22Rv1 (cell line): ENCODE results near the gene EYS.

Experiments used
- H3K27ac ChIP-seq: fragments of 450-650 bp; 2 replicates; pipeline ENCODE4 v1.5.1; 2017
- ZFX ChIP-seq: fragments of 450-650 bp; IDR thresholded peaks from 2 replicates; pipeline ENCODE4 v1.6.1; 2017; ENCODE audit warnings: antibody characterized with exemption, borderline replicate concordance
- TF ChIP-seq, protein P1 (sequence below): fragments of 450-650 bp; IDR thresholded peaks from 2 replicates; pipeline ENCODE4 v1.5.1; 2017; ENCODE audit warnings: mild to moderate bottlenecking

EYS gene

DNA sequence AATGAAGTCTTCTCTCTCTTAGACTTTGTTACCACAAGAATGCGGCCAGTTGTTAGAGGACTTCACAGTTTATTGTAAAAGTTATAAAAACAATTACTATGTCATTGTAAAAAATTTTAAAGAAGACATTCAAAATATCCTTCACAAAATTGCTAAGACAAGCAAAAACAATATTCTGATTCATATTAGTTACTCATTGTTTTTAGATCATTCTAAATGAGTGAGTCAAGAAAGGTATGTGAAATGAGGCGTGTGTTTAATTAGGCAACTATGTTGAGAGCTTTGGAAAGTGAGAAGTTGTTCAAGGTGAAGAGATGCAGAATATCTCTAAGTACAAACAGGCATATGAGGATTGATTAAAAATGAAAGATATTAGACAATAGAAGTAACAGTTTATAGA lies 875.3 kb downstream of the EYS start:
- H3K27ac ChIP-seq = no peak overlapping the region
- no peak for TF ChIP-seq ZFX
- TF ChIP-seq, protein P1, sequence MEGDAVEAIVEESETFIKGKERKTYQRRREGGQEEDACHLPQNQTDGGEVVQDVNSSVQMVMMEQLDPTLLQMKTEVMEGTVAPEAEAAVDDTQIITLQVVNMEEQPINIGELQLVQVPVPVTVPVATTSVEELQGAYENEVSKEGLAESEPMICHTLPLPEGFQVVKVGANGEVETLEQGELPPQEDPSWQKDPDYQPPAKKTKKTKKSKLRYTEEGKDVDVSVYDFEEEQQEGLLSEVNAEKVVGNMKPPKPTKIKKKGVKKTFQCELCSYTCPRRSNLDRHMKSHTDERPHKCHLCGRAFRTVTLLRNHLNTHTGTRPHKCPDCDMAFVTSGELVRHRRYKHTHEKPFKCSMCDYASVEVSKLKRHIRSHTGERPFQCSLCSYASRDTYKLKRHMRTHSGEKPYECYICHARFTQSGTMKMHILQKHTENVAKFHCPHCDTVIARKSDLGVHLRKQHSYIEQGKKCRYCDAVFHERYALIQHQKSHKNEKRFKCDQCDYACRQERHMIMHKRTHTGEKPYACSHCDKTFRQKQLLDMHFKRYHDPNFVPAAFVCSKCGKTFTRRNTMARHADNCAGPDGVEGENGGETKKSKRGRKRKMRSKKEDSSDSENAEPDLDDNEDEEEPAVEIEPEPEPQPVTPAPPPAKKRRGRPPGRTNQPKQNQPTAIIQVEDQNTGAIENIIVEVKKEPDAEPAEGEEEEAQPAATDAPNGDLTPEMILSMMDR = no peak

- TF ChIP-seq ZFX = no peak
- TF ChIP-seq, protein P1 = no peak
- H3K27ac ChIP-seq = no peak overlapping the region
Measured at GRCh38 chr6:64817525-64817924, 889.5 kb downstream of the EYS start.

DNA sequence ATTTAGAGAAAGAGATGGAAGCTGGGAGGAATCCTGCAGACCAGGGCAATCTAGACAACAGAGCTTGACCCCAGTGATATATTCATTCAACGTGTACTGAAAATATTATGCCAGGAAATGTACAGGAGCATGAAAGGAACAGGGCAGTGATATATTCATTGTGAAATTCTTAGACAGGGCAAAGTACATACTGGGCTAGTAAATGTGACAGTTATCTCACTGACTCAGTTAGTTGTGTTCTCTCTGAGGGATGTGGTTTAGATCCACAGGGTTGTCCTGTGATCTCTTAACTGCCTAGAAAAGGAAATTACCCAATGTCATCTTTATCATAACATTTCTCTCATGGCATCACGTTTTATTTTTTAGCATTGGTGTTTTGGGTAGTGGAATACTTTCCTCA lies 891.3 kb downstream of the EYS start:
- H3K27ac ChIP-seq = no peak overlapping the region
- TF ChIP-seq, protein P1 = no peak
- TF ChIP-seq ZFX = no peak

- no peak overlapping the region for H3K27ac ChIP-seq
- TF ChIP-seq, protein P1 = no peak
- TF ChIP-seq ZFX = no peak
Measured at GRCh38 chr6:64812138-64812537, 894.9 kb downstream of the EYS start.

DNA sequence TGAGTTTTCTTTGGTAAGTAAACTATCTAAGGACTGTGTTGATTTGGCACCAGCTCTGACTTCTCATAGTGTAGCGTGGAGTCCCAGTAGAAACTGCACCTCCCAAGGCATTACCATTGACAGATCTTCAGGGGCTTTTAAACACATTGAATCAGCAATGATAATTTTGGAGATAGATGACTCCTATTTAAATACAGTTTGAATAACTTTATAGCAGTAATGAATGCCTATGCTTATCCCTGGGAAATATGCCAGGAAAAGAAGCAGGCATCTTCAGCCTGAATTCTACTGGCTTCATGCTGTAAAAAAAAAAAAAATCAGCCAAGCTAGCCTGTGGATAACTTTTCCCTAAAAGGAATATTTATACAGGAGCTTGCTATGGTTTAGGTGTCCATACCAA lies 895.9 kb downstream of the EYS start:
- no peak for TF ChIP-seq ZFX
- TF ChIP-seq, protein P1 = no peak
- no peak overlapping the region for H3K27ac ChIP-seq

- H3K27ac ChIP-seq = no peak overlapping the region
- TF ChIP-seq, protein P1 = no peak
- no peak for TF ChIP-seq ZFX
Measured at GRCh38 chr6:64807785-64808184, 899.2 kb downstream of the EYS start.

- TF ChIP-seq, protein P1 = no peak
- no peak for TF ChIP-seq ZFX
- H3K27ac ChIP-seq = no peak overlapping the region
Measured at GRCh38 chr6:64803470-64804166, 903.4 kb downstream of the EYS start.
